ENCODE data around the gene RPS6KA3.

- no peak for TF ChIP-seq CTCF (IDR thresholded peaks at IDR 0.05)
- no peak for TF ChIP-seq EP300 (IDR thresholded peaks at IDR 0.05)
- no peak for TF ChIP-seq POLR2A (IDR thresholded peaks at IDR 0.05)
- TF ChIP-seq POLR2AphosphoS5 (IDR thresholded peaks at IDR 0.05) = no peak
Measured at GRCh38 chrX:20225488-20225833, 41.2 kb downstream of the RPS6KA3 start.
